Neural cell (in vitro differentiated cells): Measurements from ENCODE around the gene NEXN.

ENCODE experiments used
- EP300 ChIP-seq: fragments of 450-650 bp; conservative IDR thresholded peaks from 2 replicates; pipeline ENCODE4 v1.6.1; 2014; ENCODE audit warnings: antibody characterized with exemption, mild to moderate bottlenecking, moderate library complexity; ENCODE audit not compliant: poor library complexity, severe bottlenecking
- POLR2AphosphoS5 ChIP-seq: IDR thresholded peaks from 2 replicates; pipeline ENCODE4 v1.6.1; 2012
- TF ChIP-seq, protein P1 (sequence below): fragments of 450-650 bp; IDR thresholded peaks from 2 replicates; pipeline ENCODE4 v1.5.1; 2014; ENCODE audit warnings: antibody characterized with exemption, mild to moderate bottlenecking, moderate library complexity; ENCODE audit not compliant: poor library complexity, severe bottlenecking

DNA sequence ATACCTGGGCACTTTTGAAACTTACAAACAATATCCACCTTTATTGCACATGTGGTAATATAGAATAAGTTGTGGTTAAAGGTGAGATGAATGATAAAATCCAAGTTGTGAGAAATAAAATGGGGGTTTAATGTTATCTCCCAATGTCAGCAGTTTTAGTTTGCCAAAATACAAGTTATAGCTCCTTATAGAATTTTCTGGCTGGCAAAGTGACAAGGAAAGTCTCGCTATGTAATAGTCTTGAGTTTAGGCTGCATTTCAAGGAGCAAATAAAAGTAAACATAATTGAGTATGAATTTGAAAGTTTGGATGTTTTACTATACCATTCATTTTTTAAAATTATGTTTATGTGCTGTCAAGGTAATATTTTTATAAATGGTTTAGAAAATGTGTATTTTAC lies 15.0 kb upstream of the NEXN start:
- TF ChIP-seq EP300 = no peak
- TF ChIP-seq, protein P1, sequence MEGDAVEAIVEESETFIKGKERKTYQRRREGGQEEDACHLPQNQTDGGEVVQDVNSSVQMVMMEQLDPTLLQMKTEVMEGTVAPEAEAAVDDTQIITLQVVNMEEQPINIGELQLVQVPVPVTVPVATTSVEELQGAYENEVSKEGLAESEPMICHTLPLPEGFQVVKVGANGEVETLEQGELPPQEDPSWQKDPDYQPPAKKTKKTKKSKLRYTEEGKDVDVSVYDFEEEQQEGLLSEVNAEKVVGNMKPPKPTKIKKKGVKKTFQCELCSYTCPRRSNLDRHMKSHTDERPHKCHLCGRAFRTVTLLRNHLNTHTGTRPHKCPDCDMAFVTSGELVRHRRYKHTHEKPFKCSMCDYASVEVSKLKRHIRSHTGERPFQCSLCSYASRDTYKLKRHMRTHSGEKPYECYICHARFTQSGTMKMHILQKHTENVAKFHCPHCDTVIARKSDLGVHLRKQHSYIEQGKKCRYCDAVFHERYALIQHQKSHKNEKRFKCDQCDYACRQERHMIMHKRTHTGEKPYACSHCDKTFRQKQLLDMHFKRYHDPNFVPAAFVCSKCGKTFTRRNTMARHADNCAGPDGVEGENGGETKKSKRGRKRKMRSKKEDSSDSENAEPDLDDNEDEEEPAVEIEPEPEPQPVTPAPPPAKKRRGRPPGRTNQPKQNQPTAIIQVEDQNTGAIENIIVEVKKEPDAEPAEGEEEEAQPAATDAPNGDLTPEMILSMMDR = no peak
- TF ChIP-seq POLR2AphosphoS5 = no peak
